HG02759 (cell line): ENCODE results near the gene UFD1.

Source experiments
- ATAC-seq: cut with Tn5 transposase; IDR thresholded peaks from one replicate; pipeline ENCODE4 v1.9.1; 2021; ENCODE audit warnings: mild to moderate bottlenecking, moderate library complexity; ENCODE audit not compliant: unreplicated experiment

UFD1 gene

DNA sequence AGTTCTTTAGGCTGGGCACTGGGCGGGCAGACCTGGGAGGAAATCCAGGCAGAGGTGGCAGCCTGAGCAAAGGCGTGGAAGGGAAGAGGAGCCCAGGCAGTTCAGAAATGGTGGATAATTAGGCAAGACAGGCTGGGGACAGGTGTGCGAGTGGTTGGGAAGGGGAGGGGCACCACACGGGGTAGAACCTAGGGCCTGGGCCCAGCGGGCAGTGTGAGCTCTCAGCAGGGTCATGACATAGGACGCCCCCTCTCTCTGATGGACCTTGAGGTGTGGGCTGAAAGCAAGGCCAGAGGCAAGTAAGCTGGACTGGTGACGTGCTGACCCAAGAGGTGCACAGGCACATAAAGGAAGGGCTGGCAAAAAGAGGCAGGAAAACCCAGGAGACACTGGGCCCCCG, 6.8 kb downstream of the UFD1 start:
- ATAC-seq = no peak

DNA sequence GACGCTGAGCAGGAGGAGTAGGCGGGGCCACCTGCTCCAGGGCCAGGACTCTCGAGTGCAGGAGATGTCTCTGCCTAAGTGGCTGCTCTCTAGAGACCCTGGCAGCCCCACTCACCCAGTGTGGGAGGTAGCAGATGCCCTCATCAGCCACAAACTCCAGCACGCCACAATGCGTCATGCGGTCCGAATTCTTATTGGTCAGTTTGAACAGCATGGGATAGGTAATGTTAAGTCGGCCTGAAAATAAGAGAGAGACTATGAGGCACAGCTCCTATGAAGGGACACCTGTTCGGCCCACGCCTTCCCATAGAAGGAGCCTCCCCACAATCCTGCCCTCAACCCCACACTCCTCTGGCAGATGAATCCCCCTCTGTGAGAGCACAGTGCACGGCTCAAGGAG, 7.4 kb downstream of the UFD1 start:
- ATAC-seq = no peak

GRCh38 chr22:19470010-19470409, 9.0 kb downstream of the UFD1 start:
- no peak for ATAC-seq

DNA sequence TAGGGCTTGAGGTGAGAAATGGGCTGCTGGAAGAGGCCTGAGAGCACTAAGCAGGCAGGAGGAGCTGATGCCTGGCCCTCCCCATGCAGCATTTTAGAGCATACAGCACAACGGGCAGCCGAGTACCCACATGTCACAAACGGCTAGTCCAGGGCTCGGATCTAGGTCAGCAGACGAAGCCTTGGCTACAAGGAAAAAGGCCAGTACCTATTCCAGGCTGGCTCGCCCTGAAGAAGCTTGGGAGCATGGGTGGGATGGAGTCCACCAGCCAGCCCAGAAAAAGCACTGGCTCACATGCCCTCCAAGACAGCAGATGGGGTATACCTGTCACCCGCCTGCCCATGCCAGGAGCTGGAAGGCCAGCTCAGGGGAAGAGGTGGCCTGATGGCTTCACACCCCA, 9.6 kb downstream of the UFD1 start:
- no peak for ATAC-seq

DNA sequence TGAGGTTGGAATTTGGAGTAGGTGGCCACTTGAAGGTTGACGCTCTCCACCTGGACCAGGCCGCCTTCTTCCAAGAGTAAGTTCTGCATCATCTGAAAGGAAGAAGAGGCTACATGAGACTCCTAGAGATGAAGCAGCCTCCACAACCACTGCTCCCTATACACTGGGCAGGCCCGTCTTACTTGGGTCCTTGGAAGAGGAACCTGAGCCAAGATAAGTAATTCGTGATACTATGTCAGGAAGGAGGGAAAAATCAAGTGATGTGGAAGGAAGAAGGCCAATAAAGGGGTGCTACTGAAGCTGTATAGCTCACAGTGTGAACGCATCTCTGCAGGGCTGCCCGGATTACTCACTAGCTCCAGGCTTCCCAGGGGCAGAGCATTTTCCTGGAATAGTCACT, 11.1 kb downstream of the UFD1 start:
- ATAC-seq = no peak

DNA sequence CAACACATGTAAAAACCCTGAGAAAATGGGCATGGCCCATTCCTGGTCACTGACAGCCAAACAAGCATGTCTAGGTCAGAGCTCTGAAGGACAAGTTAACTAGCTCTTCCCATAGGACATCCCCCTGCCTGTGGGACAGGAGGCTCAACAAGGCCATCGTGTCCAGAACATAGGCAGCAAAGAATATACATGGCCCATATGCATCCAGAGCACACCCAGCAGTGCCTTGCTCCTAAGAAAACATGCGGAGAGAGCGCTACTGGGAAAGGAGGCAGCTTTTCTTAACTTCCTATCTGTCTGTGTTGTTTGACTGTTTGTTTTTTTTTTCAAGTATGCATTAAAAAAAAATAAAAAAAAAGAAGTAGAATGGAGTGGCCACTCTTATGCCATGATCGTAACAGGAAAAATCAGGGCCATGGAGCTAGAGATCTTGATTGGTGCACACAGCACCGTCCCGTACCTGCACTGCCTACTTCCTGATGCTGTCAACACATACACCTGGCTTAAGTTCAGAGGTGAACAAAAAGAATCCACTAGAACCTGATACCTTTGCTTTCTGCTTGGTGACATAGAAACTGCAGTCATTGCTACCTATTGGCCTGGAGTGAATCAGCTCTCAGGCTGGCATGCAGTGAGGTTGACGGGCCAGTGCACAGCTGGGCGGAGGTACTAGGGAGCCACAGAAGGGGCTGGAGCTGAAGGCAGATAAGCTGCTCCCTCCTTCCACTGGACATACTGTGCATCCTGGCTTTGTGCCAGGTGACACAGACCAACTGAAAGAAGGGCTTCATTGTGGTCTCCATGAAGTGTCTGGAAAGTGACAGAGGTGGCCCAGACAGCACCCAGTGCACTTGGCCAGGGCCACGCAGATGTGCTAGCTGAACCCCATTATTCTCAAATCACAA, 11.9 kb downstream of the UFD1 start:
- ATAC-seq = no peak

DNA sequence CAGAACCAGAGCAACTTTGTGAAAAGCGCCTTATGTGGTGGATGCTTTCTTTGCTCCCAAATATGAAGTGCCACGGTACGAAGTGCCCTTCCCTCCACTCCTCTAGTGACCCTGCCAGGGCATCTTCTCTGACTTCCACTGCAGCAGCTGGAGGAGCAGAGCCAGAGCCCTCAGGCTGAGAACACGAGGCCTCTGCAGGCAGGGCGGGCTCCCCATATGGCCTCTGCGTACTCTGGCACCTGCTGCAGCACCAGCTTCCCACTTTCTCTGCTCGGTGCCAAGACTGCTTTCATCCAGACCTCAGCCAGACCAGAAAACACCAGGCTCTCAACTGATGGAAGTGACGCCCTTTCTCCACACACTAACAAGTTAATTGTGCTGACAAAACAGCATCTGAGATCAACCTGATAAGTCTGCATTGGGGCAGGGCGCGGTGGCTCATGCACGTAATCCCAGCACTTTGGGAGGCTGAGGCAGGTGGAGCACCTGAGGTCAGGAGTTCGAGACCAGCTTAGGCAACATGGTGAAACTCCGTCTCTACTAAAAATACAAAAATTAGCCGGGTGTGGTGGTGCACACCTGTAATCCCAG, 12.8 kb downstream of the UFD1 start:
- ATAC-seq = no peak

- ATAC-seq = no peak
Observed at GRCh38 chr22:19464975-19465374, 14.0 kb downstream of the UFD1 start.

DNA sequence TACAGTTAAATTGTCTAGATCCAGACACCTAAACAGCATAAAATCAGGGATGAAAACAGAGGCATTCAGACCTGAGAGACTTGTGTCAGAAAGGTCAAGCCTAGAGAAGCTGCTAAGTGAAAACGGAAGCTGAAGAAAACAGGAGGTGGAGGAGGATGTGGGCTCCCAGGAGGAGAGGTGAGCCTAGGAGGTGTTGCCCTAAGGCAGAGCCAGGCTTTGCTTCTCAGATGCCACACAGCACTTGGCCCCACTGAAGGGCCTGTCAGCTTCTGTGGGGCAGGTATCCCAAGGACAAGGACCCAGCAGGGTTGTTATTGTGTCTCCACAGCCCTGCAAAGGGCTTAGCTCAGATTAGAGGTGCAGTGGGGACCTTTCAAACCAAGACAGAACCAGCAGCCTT, 14.4 kb downstream of the UFD1 start:
- ATAC-seq = no peak

DNA sequence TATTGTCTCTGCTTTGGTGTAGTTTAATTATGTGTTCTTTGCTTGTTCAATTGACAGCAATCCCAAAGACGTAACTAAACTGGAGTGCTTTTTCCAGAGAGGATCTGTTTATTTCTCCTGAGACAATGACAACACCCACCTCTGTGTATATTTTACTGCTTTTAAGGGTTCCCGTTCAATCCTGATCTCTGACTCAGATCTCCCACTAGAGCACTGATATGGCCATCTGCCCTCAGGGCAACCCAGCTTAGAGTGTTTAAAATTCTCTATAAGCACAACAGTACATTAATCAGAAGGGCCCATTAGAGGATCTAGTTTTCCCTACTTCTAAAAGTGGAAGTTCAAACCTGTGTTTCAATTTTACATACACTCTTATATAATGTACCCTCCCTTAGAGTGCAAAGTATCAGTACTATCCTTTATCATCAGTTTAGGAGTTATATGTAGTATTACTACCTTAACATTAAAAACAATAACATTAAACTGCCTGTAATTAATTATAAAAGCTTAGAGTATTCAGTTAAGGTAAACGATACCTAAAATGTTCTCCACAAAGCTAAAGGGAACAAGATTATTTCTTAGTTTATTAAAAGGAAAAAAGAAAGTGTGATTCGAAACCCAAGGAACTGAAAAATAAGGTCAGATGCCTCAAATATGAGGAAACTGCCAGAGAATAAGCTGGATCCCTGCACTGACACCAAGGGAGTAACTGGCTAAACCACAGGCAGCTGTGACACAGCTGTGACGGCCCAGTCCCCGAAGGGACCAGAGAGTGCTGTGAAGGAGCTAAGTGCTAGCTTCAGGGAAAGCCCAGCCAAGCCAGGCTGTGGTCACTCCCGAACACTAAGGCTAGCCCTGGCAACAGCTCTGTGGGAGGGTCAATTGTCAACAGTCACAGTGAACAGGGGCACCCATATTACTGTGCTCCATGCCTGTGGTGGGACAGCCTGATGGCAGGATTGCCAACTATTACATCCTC, 15.2 kb downstream of the UFD1 start:
- no peak for ATAC-seq

DNA sequence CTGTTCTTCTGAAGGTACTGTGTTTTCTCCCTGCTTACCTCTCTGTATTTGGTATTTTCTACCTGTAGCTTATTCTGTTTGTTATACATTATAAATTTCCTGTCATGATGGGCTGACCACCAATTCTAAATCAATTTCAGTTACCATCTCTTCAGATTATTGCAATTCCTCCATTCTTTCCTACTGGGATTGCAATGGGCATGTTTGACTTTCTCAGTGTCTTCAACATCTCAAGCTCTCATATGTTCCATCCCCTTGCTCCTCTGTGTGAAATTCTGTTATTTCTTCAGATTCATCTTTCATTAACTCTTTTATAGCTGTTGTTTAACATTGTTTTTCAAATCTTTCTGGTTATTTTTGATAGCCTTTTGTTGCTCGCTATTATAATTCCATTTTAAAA, 16.0 kb downstream of the UFD1 start:
- no peak for ATAC-seq

GRCh38 chr22:19461506-19461905, 17.5 kb downstream of the UFD1 start:
- ATAC-seq = no peak

GRCh38 chr22:19460036-19460435, 19.0 kb downstream of the UFD1 start:
- ATAC-seq = no peak

GRCh38 chr22:19457828-19458428, 21.1 kb downstream of the UFD1 start:
- no peak for ATAC-seq

DNA sequence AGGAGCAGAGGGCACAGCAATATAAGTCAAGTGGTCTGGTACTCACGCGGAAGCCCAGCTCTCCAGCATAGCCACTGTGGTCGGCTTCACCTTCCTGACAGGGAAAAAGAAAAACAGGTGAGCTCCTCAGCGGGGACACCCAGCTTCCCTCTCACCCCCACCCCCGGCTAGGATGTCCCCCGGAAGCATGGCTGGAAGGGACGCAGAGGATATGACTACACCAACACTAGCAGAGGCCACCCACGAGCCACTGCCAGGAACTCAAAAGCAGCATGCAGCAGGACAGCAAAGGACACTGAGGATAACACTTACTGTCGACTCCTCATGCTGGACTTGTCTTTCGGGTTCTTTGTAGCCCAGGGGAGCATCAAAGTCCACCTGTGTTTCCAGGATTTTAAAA, 22.5 kb downstream of the UFD1 start:
- ATAC-seq = no peak

DNA sequence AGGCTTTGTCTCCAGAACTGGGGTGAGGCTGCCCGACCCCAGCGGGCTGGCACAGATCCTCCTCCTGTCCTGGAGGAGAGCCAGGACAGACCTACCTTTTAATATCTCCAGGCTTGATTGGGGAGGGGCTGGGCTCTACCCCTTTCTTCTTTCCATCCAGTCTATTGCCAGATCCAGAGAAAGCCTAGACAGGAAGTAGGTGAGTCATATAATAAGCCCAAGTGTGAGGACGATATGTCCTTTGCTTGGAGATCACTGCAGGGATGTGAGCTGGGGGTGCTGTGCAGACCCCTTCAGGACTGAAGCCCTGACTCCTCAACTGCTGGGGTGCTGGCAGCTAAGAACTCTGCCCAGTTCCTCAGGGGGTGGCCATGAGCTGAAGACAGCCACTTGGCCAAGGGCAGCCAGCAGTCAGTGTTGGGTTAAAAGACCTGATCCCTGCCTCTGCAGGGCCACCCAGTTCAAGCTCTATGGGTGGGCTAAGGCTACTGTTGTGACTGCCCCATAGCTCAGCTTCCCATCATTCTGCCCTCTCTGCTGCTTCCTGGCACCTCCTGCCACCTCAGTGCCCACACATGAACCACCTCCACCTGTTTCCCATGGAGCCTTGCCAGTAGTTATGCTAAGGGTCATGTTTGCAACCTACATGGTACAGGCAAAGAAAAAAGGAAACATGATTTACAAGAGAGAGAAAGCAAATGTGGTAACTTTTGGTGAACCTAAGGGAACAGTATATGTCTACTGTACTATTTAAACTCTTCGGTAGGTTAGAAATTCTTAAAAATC, 23.2 kb downstream of the UFD1 start:
- ATAC-seq = no peak

DNA sequence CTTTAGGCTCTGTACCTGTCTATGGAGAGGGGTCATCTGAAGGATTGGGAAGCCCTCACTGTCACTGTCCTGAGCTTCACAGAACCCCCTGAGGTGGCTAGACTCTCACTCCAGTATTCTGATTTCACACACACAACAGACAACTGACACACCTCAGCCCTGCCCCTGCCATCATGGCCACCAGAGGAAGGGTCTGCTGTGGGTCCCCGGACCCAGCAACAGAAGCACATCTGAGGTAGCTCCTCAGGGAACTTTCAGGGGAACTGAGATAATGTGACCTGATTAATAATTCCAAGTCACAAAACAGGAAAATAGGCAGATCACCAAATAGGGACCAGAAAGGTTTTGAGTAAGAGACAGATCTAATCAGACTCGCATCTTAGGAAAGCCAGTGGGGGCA, 24.0 kb downstream of the UFD1 start:
- no peak for ATAC-seq

- ATAC-seq = no peak
Observed at GRCh38 chr22:19454156-19454555, 24.8 kb downstream of the UFD1 start.

- no peak for ATAC-seq
Observed at GRCh38 chr22:19453718-19454117, 25.3 kb downstream of the UFD1 start.

- ATAC-seq = no peak
Observed at GRCh38 chr22:19451570-19451969, 27.4 kb downstream of the UFD1 start.
